Mononuclear cell (primary cell): Measurements from ENCODE around the gene WDR1. TPM values are rescaled to one million over a fixed set of nuclear protein-coding genes. Genes with fewer than 3 reads are reported as not detected.

Experiments
- H3K27me3 ChIP-seq: 2 replicates; pipeline ENCODE4 v1.6.0; 2011; ENCODE audit warnings: low read length, control low read depth; ENCODE audit not compliant: insufficient read depth
- H3K4me1 ChIP-seq: 2 replicates; pipeline ENCODE4 v1.5.1; 2011; ENCODE audit warnings: mild to moderate bottlenecking, low read length, control low read depth; ENCODE audit not compliant: insufficient read depth
- H3K4me3 ChIP-seq: 2 replicates; pipeline ENCODE4 v1.5.1; 2011; ENCODE audit warnings: mild to moderate bottlenecking, low read length, moderate library complexity
- H3K9me3 ChIP-seq: 2 replicates; pipeline ENCODE4 v1.5.1; 2011; ENCODE audit warnings: low read depth, mild to moderate bottlenecking, control low read depth, low read length
- total RNA-seq: library from RNA; depleted of rRNA; stranded (reverse); fragments of >200 nt; gene quantifications from one replicate; pipeline ENCODE4 v1.2.3, GENCODE V29; 2012

Gene WDR1
- total RNA-seq, 1 donor, result 135 TPM

DNA sequence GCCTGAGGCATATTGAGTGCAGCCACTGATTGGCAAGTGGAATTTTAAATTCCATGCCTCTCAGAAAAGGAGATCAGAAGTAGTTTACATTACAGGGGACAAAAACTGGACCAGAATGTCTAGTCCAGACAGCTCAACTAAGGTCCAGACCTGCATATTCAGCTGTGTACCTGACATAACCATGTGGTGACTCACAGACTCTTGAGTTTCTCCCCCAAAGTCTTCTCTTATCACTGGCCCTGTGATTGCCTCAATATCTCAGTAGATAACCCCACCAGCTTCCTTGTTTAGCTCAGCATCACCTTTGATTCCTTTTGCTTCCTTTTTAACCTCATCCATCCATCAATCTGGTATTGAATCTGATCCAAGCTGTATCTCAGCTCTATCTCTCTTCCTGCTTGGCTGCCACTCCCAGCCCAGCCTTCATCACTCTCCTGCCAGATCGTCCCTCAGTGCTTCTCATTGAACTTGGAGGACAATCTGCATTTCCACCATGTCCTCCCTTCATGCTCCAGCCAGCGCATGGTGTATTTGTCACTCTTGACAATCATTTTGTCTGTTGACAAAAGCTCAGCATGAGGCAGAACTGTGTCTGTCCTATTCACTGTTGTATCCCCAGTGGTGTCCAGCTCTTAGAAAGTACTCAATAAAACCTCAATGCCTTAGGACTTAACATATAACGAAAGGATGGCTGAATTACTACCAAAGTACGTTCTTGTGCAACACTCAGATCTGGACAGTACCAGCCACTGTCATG, 67.5 kb downstream of the WDR1 start:
- no peaks in the 10 kb centered on the region for H3K9me3 ChIP-seq
- peaks cover 43% of the 10 kb centered on the region for H3K4me1 ChIP-seq
- H3K27me3 ChIP-seq, result no peaks in the 10 kb centered on the region
- no peak overlapping the region for H3K4me3 ChIP-seq

- Histone ChIP-seq H3K4me3 (no peak overlapping the region), H3K4me1 (peaks cover 50% of the 10 kb centered on the region), H3K27me3 (no peaks in the 10 kb centered on the region), H3K9me3 (peaks cover 3% of the 10 kb centered on the region)
These were observed 68.6 kb downstream of the WDR1 start for GRCh38 chr4:10047967-10048366.

DNA sequence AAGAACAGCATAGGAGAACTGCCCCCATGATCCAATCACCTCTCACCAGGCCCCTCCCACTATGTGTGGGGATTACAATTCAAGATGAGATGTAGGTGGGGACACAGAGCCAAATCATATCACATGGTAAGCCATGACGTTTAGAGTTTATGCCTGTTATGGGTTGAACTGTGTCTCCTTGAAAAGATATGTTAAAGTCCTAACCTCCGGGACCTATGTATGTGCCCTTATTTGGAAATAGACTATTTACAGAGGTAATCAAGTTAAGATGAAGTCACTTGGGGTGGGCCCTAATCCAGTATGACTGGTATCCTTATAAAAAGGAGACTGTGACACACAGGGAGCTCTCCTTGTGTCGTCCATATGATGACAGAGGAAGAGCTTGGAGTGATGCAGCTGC, 70.1 kb downstream of the WDR1 start:
- H3K4me3 ChIP-seq, result no peak overlapping the region
- H3K9me3 ChIP-seq, result peaks cover 11% of the 10 kb centered on the region
- H3K27me3 ChIP-seq, result no peaks in the 10 kb centered on the region
- peaks cover 50% of the 10 kb centered on the region for H3K4me1 ChIP-seq

DNA sequence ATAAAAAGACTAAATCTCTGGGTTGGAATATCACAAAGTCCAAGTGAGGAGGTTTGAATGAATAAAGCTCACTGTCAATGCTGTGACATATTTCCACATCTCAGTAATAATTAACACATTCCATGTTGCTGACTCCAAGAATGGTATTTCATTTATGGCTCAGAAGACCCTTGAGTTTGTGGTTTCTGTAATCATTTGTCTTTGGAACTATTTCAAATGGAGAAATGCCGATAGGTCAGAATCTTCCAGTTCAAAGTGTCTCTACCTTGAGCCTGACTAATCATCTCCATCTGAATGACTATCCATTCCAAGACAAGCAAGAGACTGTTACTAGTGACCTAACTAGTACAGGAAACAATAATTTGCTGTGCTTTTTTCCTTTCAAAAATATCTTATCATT, 71.1 kb downstream of the WDR1 start:
- H3K9me3 ChIP-seq, result peaks cover 11% of the 10 kb centered on the region
- no peak overlapping the region for H3K4me3 ChIP-seq
- peaks cover 50% of the 10 kb centered on the region for H3K4me1 ChIP-seq
- H3K27me3 ChIP-seq, result no peaks in the 10 kb centered on the region

GRCh38 chr4:10041036-10041435, 75.6 kb downstream of the WDR1 start:
- H3K27me3 ChIP-seq, result no peaks in the 10 kb centered on the region
- H3K4me3 ChIP-seq, result no peak overlapping the region
- H3K9me3 ChIP-seq, result peaks cover 11% of the 10 kb centered on the region
- peaks cover 22% of the 10 kb centered on the region for H3K4me1 ChIP-seq

GRCh38 chr4:10040049-10040892, 76.3 kb downstream of the WDR1 start:
- H3K27me3 ChIP-seq, result no peaks in the 10 kb centered on the region
- no peak overlapping the region for H3K4me3 ChIP-seq
- peaks cover 11% of the 10 kb centered on the region for H3K9me3 ChIP-seq
- peaks cover 15% of the 10 kb centered on the region for H3K4me1 ChIP-seq

DNA sequence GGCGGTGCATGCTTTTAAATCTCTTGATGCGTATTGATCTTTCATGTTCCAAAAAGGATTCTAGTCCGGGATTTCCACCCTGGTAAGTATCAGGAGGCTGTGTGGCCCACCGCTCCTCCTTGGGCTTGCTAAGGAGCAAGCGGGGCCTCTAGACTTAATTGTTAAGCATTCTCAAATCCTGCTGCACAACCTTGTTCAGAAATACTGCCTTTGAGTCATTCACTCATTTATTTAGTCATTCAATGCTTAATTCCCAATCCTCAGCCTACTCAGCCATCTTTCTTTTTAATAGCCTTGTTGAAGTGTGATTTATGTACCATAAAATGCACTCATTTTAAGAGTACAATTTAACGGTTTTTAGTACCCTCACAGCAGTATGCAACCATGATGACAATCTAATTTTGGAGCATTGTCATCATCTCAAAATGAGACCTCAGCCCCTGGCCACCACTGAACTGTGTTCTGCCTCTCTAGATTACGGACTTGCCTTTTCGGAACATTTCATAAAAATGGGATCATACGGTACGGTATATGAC, 79.7 kb downstream of the WDR1 start:
- Histone ChIP-seq H3K4me3 (no peak overlapping the region), H3K27me3 (no peaks in the 10 kb centered on the region), H3K4me1 (peaks cover 22% of the 10 kb centered on the region), H3K9me3 (no peaks in the 10 kb centered on the region)

DNA sequence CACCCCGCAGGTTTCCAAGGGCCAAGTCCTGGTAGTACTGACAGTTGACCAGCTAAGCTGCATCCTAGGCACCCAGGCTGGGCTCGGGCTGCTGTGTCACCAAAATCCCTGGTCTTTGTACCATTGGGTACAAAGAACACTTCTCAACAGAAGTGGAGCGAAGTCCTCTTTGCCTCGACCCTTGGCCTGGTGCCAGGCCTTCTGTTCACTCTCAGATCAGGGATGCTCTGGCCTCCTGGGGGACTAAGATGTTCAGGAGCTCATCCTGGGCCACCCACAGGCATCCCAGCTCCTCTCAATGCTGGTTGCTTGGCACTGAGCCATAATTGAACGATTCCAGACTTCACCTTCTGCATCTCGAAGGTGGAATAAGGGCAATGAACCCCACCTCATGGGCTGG, 81.5 kb downstream of the WDR1 start:
- no peaks in the 10 kb centered on the region for H3K9me3 ChIP-seq
- H3K27me3 ChIP-seq, result no peaks in the 10 kb centered on the region
- H3K4me1 ChIP-seq, result peaks cover 25% of the 10 kb centered on the region
- H3K4me3 ChIP-seq, result no peak overlapping the region

DNA sequence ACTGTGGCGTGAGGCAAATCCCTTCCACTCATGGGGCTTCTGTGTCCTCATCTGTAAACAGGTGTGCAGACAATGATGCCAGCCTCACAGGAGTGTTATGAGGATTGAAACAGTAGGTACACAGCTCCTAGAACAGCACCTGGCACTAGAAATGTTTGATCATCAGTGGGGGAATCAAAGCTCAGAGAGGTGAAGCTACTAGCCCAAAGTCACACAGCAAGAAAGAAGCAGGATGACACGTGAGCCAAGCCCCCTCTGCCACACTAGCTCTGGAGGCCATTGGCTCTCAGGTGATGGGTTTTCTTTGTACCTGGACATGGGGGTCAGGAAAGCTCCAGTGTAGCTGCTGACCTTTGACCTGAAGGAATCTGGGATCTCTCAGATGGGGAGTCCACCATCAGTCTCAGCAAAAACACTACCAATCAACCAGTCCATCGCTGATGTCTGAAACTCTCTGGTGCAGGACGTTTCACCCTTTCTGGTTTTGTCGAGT, 81.9 kb downstream of the WDR1 start:
- Histone ChIP-seq H3K4me3 (no peak overlapping the region), H3K27me3 (no peaks in the 10 kb centered on the region), H3K4me1 (peaks cover 25% of the 10 kb centered on the region), H3K9me3 (no peaks in the 10 kb centered on the region)

DNA sequence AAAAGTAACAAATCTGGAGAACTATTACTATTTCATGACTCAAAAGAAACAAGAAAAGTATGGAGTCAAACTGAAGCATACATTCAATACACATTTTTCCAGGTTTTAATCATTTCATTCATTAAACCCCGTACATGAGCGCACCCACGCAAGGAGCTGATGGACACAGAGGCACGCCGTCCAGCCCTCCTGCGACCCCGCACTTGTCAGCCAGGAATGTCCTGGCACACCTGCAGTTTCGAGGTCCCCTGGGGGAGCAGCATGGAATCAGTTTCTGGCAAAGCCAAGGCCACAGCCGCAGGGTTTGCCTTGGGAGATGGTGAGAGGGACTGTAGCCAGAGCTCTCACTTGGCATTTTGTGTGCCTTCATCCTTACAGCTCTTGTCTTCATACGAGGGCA, 82.5 kb downstream of the WDR1 start:
- Histone ChIP-seq H3K4me3 (no peak overlapping the region), H3K4me1 (peaks cover 25% of the 10 kb centered on the region), H3K27me3 (no peaks in the 10 kb centered on the region), H3K9me3 (no peaks in the 10 kb centered on the region)

DNA sequence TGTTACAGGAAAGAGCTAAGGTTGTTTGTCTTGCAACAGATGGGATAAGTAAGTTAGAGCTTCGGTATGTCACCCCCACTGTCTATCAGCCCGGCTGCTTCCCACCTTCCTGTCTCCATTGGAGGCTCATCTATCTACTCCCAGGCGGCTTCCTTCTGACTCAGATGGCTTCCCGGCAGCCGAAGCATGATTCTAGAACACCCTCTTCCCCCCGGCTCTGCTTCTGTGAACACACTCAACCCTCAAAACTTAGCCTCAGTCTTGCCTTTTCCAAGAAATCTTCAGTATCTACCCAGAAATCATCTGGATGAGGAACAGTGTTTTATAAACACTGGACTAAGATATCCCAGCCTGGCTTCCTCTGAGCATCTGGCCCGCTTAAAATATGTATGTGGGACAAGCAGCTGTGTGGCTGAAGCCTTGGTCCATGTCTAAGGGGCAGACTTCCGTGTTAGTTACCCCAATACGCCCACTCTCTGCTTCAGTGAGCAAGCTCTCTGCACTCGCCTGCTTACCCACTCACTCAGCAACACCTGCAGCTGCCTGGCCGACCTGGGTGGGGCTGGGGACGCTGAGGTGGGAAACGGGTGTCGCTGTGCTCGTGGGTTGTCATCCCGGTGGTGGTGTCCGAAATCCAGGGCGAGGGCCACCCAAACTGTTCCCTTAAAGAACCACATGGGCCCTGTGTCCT, 83.3 kb downstream of the WDR1 start:
- H3K9me3 ChIP-seq, result no peaks in the 10 kb centered on the region
- peaks cover 25% of the 10 kb centered on the region for H3K4me1 ChIP-seq
- no peaks in the 10 kb centered on the region for H3K27me3 ChIP-seq
- no peak overlapping the region for H3K4me3 ChIP-seq

DNA sequence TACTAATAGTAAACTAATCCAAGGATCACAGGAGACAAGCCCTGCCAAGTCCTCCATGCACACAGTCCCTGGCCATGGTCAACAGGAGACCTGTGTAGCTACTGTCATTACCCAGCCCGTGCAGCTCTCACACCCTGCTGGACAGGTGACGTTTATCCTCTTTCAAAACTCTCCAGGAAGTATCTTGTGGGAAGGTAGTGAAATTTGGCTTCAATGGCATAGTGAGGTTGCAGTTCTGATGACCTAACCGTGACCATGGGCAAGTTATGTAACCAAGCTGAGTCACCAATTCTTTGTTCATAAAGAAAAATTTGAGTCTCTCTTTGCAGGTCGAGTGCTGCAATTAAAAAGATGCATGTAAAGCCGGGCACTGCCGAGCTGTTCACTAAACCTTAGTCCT, 84.0 kb downstream of the WDR1 start:
- Histone ChIP-seq H3K9me3 (no peaks in the 10 kb centered on the region), H3K27me3 (no peaks in the 10 kb centered on the region), H3K4me3 (no peak overlapping the region), H3K4me1 (peaks cover 25% of the 10 kb centered on the region)

DNA sequence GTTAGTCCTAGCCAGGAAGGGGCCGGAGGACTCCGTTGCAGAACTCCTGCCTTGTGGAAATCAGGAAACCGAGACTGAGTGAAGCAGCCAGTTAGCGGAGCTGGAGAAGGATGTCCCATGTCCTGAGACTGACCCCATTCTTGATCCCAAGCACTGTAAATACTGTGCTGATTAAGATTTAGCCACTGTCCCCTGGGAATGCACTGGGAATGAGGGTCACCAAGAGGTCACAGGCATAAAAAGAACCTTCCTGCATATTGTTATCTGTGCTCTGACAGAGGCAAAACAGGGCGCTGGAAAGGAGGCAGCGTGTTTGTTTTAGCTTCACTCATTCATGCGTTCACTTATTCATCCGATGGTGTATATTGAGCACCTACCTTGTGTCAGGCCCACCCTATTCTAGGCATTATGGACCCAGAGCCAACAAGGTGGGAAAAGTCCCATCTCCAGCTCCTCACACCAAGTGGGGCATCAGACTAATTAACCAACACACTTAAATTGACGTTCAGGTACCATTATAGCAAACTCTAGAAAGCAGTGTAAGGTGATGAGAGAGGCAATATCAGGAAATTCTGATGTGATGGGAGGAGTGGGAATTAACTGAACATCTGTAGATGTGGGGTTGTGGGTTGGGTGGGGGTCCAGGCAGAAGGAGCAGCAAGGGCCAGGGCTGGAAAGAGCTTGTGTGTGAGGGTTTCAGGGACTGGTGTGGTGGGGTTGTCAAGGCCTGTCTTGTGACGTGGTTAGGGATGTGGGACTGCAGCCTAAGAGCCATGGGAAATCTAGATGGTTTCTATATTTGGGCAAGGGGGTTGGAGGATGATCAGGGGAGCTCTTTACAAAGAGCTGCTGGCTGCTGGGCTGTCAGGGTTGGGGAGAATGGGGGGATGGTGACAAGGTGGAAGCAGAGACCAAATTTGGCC, 84.7 kb downstream of the WDR1 start:
- Histone ChIP-seq H3K27me3 (no peaks in the 10 kb centered on the region), H3K4me3 (no peak overlapping the region), H3K4me1 (peaks cover 25% of the 10 kb centered on the region), H3K9me3 (no peaks in the 10 kb centered on the region)
